ENCODE measurements around the gene CORO2B. TPM values are rescaled to one million over a fixed set of nuclear protein-coding genes. Genes with fewer than 3 reads are reported as not detected.

The CORO2B gene
- total and polyA plus RNA-seq, 2 of the 4 experiments (the other 2 are of a cell fraction): 9.3 to 39.3 TPM

- no peak for TF ChIP-seq RFX5 (IDR thresholded peaks at IDR 0.05; ENCODE audit: low read depth, low read length)
- no peak for TF ChIP-seq RAD21 (IDR thresholded peaks at IDR 0.05; ENCODE audit: low read length)
Measured at GRCh38 chr15:68558318-68559305, 20.2 kb upstream of the CORO2B start (continued).
